Hypothalamus (tissue), 51 donors: ENCODE results near the gene EFEMP1.

Source experiments
- DNase-seq, 51 donors: peaks; one replicate each; lab custom pipeline; 2025; lab: John Stamatoyannopoulos, UW

The EFEMP1 gene, protein sequence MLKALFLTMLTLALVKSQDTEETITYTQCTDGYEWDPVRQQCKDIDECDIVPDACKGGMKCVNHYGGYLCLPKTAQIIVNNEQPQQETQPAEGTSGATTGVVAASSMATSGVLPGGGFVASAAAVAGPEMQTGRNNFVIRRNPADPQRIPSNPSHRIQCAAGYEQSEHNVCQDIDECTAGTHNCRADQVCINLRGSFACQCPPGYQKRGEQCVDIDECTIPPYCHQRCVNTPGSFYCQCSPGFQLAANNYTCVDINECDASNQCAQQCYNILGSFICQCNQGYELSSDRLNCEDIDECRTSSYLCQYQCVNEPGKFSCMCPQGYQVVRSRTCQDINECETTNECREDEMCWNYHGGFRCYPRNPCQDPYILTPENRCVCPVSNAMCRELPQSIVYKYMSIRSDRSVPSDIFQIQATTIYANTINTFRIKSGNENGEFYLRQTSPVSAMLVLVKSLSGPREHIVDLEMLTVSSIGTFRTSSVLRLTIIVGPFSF

DNA sequence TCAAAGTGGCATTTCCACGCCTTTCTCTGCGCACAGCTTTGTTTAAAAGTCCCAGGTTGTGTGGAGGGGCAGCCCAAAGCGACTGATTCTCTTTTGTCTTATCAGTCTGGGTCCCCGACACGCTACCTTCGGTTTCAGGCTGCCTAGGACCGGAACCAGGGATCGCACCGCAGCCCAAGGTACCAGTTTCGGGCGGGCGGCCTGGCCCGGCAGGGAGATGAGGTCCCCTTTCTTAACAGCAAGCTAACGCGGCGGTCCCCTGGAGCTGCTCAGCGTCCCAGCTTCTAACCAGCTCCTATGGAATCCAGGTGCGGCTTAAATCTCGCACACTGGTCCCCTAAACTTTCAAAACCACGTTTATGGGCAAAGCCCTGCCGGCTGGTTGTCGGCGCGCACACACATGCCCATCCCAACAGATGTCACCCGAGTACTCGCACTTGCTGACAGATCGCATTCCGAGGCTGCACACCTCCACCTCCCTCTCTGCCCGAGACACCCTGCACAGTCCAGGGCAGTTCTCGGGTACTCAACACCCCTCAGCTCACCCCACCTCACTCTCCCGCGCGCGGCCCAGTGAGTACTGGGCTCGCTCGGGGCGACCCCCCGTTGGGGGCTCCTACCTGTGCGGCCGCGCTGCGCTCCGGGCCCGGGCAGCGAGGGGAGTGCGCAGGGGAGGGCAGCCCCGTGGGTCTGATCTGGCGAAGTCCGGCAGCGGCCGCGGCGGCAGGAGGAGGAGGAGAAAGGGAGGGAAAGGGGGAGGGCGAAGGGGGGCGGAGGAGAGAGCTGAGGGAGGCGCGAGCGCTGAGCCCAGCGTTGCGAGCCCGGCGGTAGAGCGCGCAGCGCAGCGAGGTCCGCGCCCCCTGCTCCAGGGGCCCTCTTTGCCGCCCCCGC, at the start of gene EFEMP1:
Gene EFEMP1, minus strand, starts transcription at position 692 of the 891 bp plus-strand sequence. CDS start 1,342 bp downstream, outside the sequence.
- DNase-seq = peak in 38 of 51 donors; percentile 4 to 68 (median 44)

DNA sequence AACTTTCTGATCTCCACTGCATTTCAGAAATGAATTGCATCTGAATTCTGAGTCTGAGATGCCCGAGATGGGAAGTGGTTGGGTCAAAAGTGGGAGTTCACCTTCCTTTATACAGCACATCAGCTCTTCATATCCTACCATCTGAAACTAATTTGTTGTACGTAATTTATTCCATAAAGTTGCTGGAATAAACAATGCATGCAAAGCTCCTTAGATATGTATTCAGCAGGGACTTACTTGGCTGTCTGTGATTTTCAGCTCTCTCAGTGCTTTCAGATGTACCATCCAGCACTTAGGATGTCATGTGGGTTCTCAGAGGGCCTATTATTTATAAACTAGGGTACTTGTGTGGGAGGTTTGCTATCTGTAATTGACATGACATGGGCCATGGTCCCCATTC, 46.9 kb upstream of the EFEMP1 start:
- no peak for DNase-seq

DNA sequence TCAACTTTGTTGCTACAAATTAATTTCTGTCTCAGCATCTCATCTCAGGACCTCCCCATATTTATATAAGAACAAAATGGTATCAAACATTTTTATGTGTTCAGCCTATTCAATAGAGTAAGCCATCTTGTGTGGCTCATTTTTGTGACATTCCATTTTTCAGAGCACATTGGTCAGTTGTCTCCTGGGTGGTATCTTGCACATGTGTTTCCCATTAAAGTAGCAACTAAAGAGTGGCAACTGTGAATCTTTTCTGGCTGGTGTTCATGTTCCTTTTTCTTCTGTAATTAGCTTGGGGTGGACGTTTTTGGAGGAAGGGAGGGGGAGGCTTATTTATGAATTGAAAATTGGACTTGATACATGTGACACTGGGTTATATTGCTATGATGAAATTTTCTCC, 45.4 kb upstream of the EFEMP1 start:
- no peak for DNase-seq

DNA sequence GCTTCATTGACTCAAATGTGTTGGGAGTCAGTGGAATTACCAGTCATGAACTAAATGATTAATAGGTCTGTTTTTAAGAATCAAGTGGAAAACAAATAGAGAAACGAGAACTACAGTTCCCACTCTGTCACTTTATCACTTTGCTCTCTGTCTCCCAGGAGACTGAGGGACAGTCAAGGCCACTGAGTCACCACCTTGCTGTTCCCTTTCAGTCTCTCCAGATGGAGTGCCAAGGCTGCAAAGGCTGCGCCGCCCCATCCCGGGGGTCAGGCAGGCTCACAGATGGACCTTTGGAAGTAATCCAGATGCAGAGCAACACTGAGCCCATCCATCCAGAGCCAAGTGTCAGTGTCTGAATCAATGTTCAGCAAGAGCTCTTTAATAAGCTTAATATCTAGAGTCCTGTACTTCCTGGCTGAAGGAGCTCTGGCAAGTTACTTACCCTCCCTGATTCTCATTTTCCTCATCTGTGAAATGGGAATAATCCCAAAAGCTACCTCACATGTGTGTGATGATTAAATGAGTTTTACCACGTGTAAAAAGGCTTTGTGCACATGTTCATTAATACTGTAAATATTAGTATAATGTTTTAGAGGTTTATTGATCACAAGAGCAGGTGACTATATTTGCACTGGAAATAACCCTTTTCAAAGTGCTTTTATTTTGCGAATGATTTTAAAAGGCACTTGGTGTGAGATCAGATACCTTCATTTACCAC, 43.0 kb upstream of the EFEMP1 start:
- peak in 26 of 51 donors; percentile 2 to 56 (median 17) for DNase-seq

DNA sequence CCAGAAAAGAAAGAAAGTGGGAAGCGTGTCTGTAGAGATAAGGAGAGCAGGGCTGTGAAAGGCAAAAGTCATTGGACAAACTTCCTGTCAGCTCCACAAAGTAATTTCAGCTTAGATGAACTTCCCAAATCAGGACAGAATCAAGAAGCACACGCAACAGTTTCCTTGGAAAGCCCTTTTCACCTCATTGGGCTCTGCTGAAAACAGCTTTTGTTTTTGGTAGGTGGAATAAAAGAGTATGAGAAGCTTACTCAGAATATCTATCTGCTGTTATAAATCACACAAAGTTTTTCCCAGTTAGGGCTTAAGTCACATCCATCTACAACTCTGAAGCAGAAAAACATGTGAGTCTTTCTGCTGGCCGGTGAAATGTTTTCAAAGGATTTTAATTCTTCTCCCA, 42.4 kb upstream of the EFEMP1 start:
- DNase-seq = no peak

DNA sequence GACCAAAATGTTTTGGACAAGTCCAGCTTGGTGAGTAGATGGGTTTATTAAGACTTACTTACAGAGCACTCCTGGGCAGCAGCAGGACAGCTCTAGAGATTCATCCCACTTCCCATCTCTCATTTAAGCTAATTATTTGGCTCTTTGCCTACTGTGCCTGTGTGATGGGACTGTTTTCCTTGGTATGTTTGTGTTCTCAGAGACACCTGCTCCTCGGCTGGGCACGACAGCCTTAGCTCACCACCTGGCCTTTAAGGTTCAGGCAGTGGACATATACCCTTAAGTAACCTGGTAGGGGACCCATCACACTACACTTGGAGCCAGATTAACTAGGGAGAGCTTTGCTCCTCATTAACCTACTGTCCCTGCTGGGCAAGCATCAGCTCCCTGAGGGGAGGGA, 41.7 kb upstream of the EFEMP1 start:
- DNase-seq = no peak

DNA sequence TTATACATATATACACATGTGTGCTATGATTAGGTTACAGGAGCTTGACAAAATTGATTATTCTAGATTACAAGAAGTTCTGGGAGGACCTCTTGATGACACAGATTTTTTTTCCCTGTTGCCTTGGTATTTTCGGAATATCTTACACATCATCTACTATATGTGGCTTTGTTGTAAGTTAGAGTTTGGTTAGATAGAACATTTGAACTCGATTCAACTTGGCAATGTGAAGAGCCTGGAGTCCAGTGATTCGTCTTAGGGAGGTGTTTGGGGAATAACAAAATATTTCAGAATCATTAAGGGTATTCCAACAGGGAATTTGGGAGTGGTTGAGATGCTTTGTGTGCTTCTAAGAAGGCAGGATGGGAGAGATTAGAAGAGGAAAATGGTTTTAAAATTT, 39.3 kb upstream of the EFEMP1 start:
- DNase-seq = no peak

DNA sequence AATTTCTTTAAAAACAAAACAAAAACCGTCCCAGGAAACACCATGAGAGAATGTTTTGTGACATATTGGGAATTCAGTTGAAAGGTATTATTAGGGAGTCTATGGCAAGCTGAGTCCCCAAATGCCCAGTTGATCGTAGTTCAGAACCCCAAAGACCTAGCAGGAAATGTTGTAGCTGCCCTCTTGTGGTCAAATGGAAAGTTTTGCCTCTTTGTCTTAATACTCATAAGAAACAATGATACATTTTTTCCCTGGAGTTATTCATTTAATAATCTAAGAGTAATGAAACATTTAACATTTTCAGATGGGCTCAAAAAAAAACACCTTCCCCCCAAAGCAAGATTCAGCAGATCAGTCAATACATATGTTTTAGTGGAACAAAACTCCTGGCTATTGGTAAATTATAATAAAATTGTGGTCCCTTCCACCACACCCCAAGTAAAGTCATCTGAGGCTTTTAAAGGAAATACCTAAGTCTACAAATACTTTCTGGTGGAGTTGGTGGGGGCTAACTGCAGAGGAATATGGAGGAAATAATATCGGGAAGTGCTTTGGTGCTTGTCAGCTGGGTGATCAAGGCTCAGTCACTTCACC, 37.8 kb upstream of the EFEMP1 start:
- peak in 9 of 51 donors; percentile 1 to 37 (median 8) for DNase-seq

DNA sequence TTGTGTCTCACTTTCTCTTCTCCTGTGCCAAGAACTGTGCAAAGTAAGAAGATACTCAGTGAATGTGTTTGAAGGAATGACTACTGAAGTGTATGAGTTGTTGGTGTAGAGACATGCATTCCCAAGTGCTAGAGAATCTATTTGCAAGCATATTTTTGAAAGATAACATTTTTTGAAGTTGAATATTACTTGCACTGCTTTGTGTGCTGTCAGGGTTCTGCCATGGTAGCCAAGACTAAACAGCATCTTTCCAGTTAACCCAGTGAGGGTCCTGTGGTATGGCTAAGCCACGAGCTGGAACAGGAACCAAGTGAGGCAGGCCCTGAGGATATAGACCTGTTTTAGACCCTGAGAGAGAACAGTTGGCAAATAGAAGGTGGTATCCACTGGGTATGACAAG, 35.2 kb upstream of the EFEMP1 start:
- no peak for DNase-seq

DNA sequence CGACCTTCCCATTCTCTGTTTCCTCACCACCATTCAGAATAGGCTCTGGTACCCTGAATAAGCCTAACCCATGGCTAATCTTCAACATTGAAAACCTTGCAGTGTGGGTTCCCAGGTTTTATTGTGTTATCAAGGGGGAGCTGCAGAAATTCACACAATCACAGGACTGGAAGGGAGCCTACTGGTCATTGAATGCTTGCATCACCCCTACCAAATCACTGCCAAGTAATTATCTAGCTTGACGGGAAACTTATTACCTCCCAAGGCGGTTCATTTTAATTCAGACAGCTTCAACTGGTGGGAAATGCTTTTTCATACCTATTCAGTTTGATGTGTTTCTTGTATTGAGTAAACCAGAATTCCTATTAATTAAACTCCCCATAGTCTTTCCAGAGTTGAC, 33.6 kb upstream of the EFEMP1 start:
- no peak for DNase-seq

DNA sequence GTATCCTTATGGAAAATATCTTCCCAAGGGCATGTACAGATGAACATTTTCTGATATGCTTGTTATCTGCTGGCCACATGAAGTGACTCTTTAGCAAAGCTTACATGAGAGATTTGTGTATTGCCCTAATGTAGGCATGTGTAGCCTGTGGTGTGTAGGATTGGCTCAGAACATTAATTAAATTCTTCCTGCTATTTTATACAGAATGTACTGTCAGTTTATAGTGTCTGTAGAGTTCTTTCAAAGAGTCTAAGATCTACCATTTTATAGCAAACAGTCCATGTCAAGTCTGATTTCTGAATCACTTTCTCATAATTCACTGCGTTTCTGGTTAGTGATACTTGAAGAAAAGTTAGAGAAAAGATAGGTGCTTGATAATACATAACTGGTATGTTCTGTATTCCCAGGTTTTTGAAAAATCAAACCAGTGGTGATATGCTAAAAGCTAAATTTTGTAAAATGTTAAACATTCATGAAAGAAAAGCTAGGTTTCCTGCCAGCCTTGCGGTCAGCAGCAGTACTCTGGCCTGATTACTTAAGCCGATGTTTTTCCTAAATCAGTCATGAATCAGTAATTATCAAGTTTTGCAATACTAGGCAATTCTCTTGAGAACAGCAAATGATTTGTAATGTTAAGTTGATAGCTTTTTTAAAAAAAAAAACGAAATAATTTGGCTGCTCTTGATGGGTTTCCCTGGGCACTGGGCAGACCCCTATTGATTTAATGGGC, 30.9 kb upstream of the EFEMP1 start:
- DNase-seq = no peak

DNA sequence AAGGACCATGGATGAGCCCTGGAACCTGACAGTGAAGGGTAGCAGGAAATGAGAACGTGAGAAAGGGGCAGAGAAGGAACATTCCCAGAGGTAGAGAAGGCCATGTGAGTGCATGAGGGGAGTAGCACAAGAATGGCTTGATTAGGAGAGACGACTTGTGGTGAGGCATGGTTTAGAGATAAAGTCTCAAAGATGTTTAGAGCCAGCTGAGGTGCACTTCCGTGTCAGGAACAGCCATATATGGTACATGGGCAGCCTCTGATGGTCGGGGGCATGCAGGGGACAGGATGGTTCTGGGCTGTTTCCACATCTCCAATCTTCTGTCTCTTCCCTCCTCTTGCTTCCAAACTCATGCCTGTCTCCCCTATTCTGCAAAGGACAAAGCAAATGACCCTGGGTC, 28.8 kb upstream of the EFEMP1 start:
- no peak for DNase-seq

DNA sequence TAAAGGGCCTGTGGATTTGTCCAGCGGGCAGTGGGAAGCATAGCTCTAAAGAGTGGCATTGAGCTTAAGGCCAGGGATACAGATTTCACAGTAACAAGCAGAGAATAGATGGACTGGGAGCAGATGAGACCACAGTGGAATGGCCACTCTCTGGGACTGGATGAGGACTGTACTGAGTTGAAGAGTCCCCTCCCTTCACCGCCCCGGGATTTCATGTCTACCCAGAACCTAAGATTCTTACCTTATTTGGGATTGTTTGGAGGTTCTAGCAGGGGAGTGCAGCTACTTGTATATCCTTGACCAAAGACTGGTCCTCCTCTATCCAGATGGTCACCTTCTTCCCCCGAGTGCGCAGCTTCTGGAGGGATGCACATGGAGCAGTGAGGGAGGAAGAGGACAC, 28.0 kb upstream of the EFEMP1 start:
- no peak for DNase-seq

DNA sequence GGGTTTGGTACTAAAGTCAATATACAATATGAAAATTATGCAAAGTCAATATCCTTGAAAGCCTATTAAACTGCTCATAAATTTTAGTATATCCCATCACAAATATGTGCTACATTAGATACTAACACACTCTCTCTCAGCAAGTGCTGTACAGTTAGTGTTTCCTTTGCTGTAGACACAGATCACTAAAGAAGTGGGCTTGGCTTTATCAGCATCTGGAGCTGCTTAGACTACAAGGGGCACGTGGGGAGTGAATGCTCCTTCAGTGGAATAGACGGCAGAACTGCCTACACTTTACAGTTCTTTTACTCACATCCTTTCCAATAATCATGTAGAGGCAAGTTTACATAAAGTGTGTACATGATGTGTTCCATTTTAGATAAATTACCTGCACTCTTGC, 26.0 kb upstream of the EFEMP1 start:
- no peak for DNase-seq

DNA sequence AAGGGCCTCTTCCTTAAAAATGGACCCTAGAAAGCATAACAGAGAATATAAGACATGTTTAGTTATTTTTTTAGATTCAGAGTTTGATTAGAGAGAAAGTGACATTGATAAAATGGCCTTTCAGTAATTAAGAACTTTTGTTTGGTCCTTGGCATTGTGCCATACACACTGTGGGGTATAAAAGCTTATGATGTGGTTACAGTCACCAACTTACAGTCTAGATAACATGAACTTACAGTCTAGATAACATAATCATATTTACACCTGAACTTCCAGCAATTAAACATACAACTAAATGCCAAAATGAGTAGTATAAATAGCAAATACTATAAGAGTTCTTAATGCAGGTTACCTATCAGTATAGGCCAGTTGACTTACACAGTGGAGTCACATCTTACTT, 25.6 kb upstream of the EFEMP1 start:
- no peak for DNase-seq

DNA sequence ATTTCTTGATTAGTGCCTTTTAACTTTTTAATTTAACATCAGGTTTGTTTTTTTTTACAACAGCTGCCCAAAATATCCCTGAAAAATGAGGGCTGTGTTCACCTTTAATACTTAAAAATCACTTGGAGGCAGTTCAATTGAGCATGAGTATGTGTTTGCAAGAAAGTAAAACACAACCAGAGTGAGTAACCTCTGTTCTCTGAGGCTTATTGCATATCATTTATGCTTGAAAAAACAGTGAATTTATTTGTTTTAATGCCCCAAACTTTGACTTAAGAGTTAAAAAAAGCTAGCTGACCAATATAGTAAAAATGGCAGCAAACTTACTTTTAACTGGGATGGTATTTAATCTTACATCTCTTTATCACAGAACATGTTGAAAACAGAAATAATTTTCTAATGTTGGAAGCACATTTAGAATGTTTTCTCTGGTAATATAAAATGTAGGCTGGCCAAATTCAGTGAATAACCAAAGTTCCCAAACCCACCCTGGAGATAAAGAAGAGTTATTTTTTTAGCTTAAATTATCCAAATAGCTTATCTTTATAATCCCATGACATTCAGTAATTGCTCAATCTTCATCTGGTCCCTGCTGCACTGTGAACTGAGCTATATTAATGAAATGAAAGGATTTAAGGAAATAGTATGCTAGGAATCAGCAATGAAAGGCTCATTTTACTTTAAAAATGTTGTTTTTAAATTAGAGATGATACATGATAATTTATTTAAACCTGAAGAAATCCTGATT, 24.8 kb upstream of the EFEMP1 start:
- no peak for DNase-seq

DNA sequence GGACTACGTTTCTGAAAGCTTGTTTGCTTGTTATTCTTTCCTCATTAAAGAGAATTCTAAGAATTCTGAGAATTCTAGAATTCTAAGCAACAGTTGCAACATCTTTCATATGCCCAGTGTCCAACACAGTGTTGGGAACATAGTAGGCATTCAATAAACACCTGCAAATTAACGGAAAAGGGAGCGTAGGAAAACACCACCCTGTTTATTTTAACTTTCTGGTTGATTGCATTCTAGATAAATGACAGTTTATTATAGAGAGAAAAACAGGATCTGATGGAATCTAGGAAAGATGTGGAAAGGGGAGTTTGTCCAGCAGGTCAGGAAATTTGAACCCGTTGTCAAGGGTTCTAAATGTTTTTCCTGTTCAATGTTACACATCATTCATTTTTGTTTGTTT, 24.2 kb upstream of the EFEMP1 start:
- no peak for DNase-seq

DNA sequence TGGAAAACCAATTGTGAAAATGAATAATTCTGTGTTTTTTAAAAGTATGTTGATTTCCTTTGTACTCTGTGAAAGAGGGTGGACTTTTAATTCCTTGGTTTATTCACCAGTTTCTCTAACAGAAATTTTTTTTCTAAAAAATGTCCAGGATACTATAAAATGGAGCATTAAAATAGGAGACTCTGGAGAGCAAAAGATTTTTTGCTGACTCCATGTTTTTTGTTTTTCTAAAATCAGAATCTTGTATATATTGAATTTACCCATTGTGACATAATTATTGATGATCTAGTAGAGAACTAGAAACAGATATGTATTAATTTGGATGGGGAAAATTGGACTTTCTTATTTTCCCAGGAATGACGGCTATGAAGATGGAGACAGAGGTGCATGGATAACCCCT, 23.2 kb upstream of the EFEMP1 start:
- no peak for DNase-seq

DNA sequence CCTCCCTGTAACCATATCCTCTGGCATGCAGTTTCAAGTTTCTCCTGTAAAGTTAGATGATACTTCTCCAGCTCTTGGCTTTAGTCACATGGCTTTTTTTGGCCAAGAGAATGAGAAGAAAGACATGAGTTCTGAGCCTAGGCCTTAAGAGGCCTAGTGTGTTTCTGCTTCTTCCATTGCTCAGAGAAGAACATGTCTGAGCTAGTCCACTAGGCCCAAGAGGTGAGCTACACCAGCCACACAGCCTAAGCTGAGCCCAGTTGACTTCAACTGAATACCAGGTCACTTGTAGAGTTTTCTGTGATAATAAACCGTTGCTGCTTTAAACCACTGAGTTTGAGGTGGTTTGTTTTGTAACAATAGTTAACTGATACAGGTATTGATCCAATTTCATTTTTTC, 19.9 kb upstream of the EFEMP1 start:
- DNase-seq = no peak
